NT2/D1 (cell line): Measurements from ENCODE around the gene METTL25.

Experiments used
- SUZ12 ChIP-seq: IDR thresholded peaks from 2 replicates; pipeline ENCODE4 v1.6.1; 2011; ENCODE audit not compliant: insufficient read length, insufficient read depth; ENCODE audit errors: extremely low read depth
- YY1 ChIP-seq: IDR thresholded peaks from 2 replicates; pipeline ENCODE4 v1.6.1; 2011; ENCODE audit not compliant: insufficient read length, insufficient read depth
- ZNF274 ChIP-seq: IDR thresholded peaks from 2 replicates; pipeline ENCODE4 v1.6.1; 2011; ENCODE audit warnings: mild to moderate bottlenecking, low read depth, low read length

DNA sequence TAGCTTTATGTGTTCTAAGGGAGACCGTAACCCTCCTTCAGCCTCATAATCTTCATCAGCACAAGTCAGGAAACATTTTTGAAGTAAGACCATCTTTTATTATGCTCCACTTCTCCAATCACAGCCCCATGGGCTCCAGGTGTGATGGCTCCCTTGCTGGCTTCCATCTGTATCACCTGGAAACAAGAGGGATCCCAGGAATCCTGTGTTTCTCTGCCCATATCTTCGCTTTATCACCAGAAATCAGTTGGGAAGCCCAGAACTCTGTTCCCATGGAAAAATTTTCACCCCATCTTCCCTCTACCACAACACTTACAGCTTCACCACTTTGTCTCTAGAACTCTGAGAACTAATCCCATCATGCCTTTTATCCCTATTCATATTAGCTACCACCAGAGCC is 68.3 kb downstream of the METTL25 start:
- TF ChIP-seq ZNF274 (no peak), YY1 (no peak), SUZ12 (no peak)
